Lower leg skin (tissue), 4 donors: ENCODE results near the gene PATL2. TPM values are rescaled to one million over a fixed set of nuclear protein-coding genes. Genes with fewer than 3 reads are reported as not detected.

Source experiments
- DNase-seq, 2 donors: peaks; one replicate each; pipeline ENCODE4 v3.0.0-alpha.2; 2019; ENCODE audit warnings: low spot score in 2 of 2
- H3K4me3 ChIP-seq: fragments of 200-600 bp; sonication (generic); 2 replicates; pipeline ENCODE4 v1.5.1; 2017; ENCODE audit warnings: mild to moderate bottlenecking, low read depth; ENCODE audit not compliant: poor library complexity, severe bottlenecking
- CTCF ChIP-seq, 3 donors: fragments of 450-650 bp; IDR thresholded peaks; one replicate each; pipeline ENCODE4 v1.5.1; 2016; ENCODE audit warnings: antibody characterized with exemption in 3 of 3, mild to moderate bottlenecking in 3 of 3, moderate library complexity in 2 of 3
- POLR2A ChIP-seq, 2 donors: fragments of 450-650 bp; IDR thresholded peaks; one replicate each; pipeline ENCODE4 v1.6.1; 2016 to 2017; ENCODE audit warnings: antibody characterized with exemption in 2 of 2, mild to moderate bottlenecking in 1 of 2, moderate library complexity in 1 of 2
- WGBS, 2 donors: methylation state at CpG; one replicate each; pipeline ENCODE4 v1.1.5; 2018; 5-methylcytosine and 5-hydroxymethylcytosine counted together
- intact Hi-C: fragments of 100-400 bp; cut with DNase I; formaldehyde crosslinking; loops from one replicate; pipeline ENCODE4 v1.15.0; 2023; ENCODE audit warnings: low total_unique reads
- total RNA-seq, 4 donors: library from RNA; depleted of rRNA; stranded (reverse); fragments of >200 nt; gene quantifications; one replicate each; pipeline ENCODE4 v1.1.0, GENCODE V29; 2016

The PATL2 gene
- total RNA-seq, 4 donors from 2014 or later = 0.30 to 1.4 (median 0.33) TPM

GRCh38 chr15:44663410-44664308 lies 47.5 kb downstream of the PATL2 start, which contains the start of gene SPG11:
Gene SPG11, minus strand, starts transcription at chr15:44663662. Its CDS starts 15 bp downstream, at chr15:44663647.
- peak in 1 of 2 donors; percentile 85 for TF ChIP-seq POLR2A (IDR thresholded peaks at IDR 0.05)
- TF ChIP-seq CTCF (IDR thresholded peaks at IDR 0.05) = peak in 1 of 3 donors; percentile 86
- H3K4me3 ChIP-seq = peak within 1 kb of the TSS; percentile 98
- WGBS, 2 donors = 13 to 20% methylated on average over 22 to 31 of the region's 53 CpGs
- peak; percentile 97 to 100 for DNase-seq
- intact Hi-C loops = loop anchor here (5.0 kb wide), 1 partner anchor 86 kb away; no protein-coding TSS in a partner anchor

- TF ChIP-seq CTCF (IDR thresholded peaks at IDR 0.05) (no peak), POLR2A (IDR thresholded peaks at IDR 0.05) (no peak)
- WGBS, 2 donors = 17 to 19% methylated on average over 30 to 33 of the region's 34 CpGs
- peak overlapping the region; percentile 98 for H3K4me3 ChIP-seq
- peak; percentile 54 to 94 for DNase-seq
- intact Hi-C loops = loop anchor here (5.0 kb wide), 1 partner anchor 85 kb away; no protein-coding TSS in a partner anchor
Observed at GRCh38 chr15:44662478-44663409, 48.4 kb downstream of the PATL2 start.

- TF ChIP-seq POLR2A (IDR thresholded peaks at IDR 0.05) (no peak), CTCF (IDR thresholded peaks at IDR 0.05) (no peak)
- DNase-seq = no peak
- intact Hi-C loops = loop anchor here (5.0 kb wide), 1 partner anchor 84 kb away; no protein-coding TSS in a partner anchor
- H3K4me3 ChIP-seq = no peak overlapping the region
Observed at GRCh38 chr15:44661576-44661975, 49.5 kb downstream of the PATL2 start.

- WGBS, 2 donors = 91 to 96% methylated on average over 3 of the region's 3 CpGs
- DNase-seq = no peak
- intact Hi-C loops = no loop called here
- no peak overlapping the region for H3K4me3 ChIP-seq
- no peak for TF ChIP-seq POLR2A (IDR thresholded peaks at IDR 0.05)
- no peak for TF ChIP-seq CTCF (IDR thresholded peaks at IDR 0.05)
Observed at GRCh38 chr15:44659056-44659455, 52.1 kb downstream of the PATL2 start.

- TF ChIP-seq CTCF (IDR thresholded peaks at IDR 0.05) = no peak
- no peak for TF ChIP-seq POLR2A (IDR thresholded peaks at IDR 0.05)
- intact Hi-C loops = no loop called here
- H3K4me3 ChIP-seq = no peak overlapping the region
- no peak for DNase-seq
Observed at GRCh38 chr15:44657378-44657777, 53.7 kb downstream of the PATL2 start.
